Endothelial cell of umbilical vein (primary cell): ENCODE measurements around the gene IRF2BPL. TPM values are rescaled to one million over a fixed set of nuclear protein-coding genes. Genes with fewer than 3 reads are reported as not detected.

Experiments
- BruUV-seq: library from RNA; stranded (reverse); fragments of 400-500 nt; replicated peaks from 2 replicates; lab custom pipeline; 2021; lab: Mats Ljungman, UMichigan
- CTCF ChIA-PET: fragments of 300-600, 350-600 bp; sonication (Branson Sonifier 250); formaldehyde crosslinking; loops from one replicate; lab custom pipeline; 2021; ENCODE audit warnings: antibody characterized with exemption, inconsistent platforms; lab: Charles Lee
- POLR2A ChIA-PET: fragments of 300-600, 350-600 bp; sonication (Branson Sonifier 250); formaldehyde crosslinking; loops from one replicate; lab custom pipeline; 2021; ENCODE audit warnings: antibody characterized with exemption, inconsistent platforms; lab: Charles Lee
- DNase-seq: peaks from one replicate; pipeline ENCODE4 v3.0.0-alpha.2; 2011; ENCODE audit warnings: low read depth, low spot score
- FAIRE-seq: peaks from 2 replicates; lab custom pipeline; 2011; peaks lifted over from hg19 to GRCh38; lab: Jason Lieb, UNC
- H2AFZ ChIP-seq: 2 replicates; pipeline ENCODE4 v1.6.0; 2012; ENCODE audit warnings: low read depth, low read length, control low read depth, inconsistent platforms
- H3K27ac ChIP-seq: 2 replicates; pipeline ENCODE4 v1.5.1; 2011; ENCODE audit warnings: low read depth, mild to moderate bottlenecking, control low read depth, low read length, moderate library complexity; ENCODE audit not compliant: insufficient read depth
- H3K27me3 ChIP-seq, 2 experiments: 2 replicates each; pipeline versions ENCODE4 v1.6.0 to v1.6.1; 2011; ENCODE audit warnings: low read length in 2 of 2, mixed read lengths in 1 of 2; ENCODE audit not compliant: control insufficient read depth in 2 of 2, insufficient read depth in 2 of 2
- H3K36me3 ChIP-seq, 2 experiments: 2 replicates in 1 of 2; 3 replicates in 1 of 2; pipeline ENCODE4 v1.5.1; 2011; ENCODE audit warnings: low read length in 2 of 2, mild to moderate bottlenecking in 1 of 2, moderate library complexity in 1 of 2; ENCODE audit not compliant: control insufficient read depth in 2 of 2, insufficient read depth in 2 of 2; ENCODE audit errors: extremely low read depth in 1 of 2
- H3K4me1 ChIP-seq: 3 replicates; pipeline ENCODE4 v1.5.1; 2011; ENCODE audit warnings: mild to moderate bottlenecking, low read length; ENCODE audit not compliant: control insufficient read depth, insufficient read depth; ENCODE audit errors: extremely low read depth
- H3K4me2 ChIP-seq: 2 replicates; pipeline ENCODE4 v1.6.1; 2011; ENCODE audit warnings: low read length, control low read depth, mixed read lengths; ENCODE audit not compliant: insufficient read depth
- H3K4me3 ChIP-seq, 3 experiments: fragments of 200-600 bp in 1 of 3; sonication (generic), shearing (Covaris generic) in 1 of 3; replicated peaks in 1 of 3; 2 replicates each; pipeline ENCODE4 v1.5.1; 2011 to 2016; ENCODE audit warnings: control low read depth in 3 of 3, low read length in 3 of 3, mild to moderate bottlenecking in 2 of 3, inconsistent platforms in 1 of 3, low read depth in 1 of 3, moderate library complexity in 1 of 3; ENCODE audit not compliant: insufficient read depth in 1 of 3
- H3K79me2 ChIP-seq: 2 replicates; pipeline ENCODE4 v1.6.0; 2012; ENCODE audit warnings: low read length, inconsistent platforms; ENCODE audit not compliant: control insufficient read depth, insufficient read depth
- H3K9ac ChIP-seq: replicated peaks from 2 replicates; pipeline ENCODE3; 2011; ENCODE audit warnings: low read length, control low read depth; ENCODE audit not compliant: insufficient read depth; ENCODE audit errors: extremely low read depth
- H3K9me1 ChIP-seq: replicated peaks from 3 replicates; pipeline ENCODE4 v1.6.0; 2011; ENCODE audit warnings: mild to moderate bottlenecking, low read length; ENCODE audit not compliant: control insufficient read depth, insufficient read depth; ENCODE audit errors: extremely low read depth
- H3K9me3 ChIP-seq: replicated peaks from 2 replicates; pipeline ENCODE4 v1.5.1; 2012; ENCODE audit warnings: low read length, inconsistent platforms; ENCODE audit not compliant: control insufficient read depth, insufficient read depth
- H4K20me1 ChIP-seq: replicated peaks from 2 replicates; pipeline ENCODE3; 2011; ENCODE audit warnings: mild to moderate bottlenecking, low read length; ENCODE audit not compliant: control insufficient read depth, insufficient read depth; ENCODE audit errors: extremely low read depth
- CTCF ChIP-seq, 2 donors: IDR thresholded peaks; 1 replicate in 1 of 2; 2 replicates in 1 of 2; pipeline ENCODE4 v1.5.1; 2011; ENCODE audit warnings: low read length in 2 of 2, mild to moderate bottlenecking in 2 of 2, moderate library complexity in 2 of 2, control low read depth in 1 of 2, inconsistent platforms in 1 of 2, low read depth in 1 of 2; ENCODE audit not compliant: insufficient read depth in 1 of 2; ENCODE audit errors: extremely low read depth in 1 of 2
- EZH2 ChIP-seq: IDR thresholded peaks from 2 replicates; pipeline ENCODE4 v1.6.1; 2012; ENCODE audit warnings: borderline replicate concordance, low read depth, mild to moderate bottlenecking, moderate library complexity, low read length, inconsistent platforms; ENCODE audit not compliant: severe bottlenecking
- FOS ChIP-seq: IDR thresholded peaks from 2 replicates; pipeline ENCODE4 v1.6.1; 2011; ENCODE audit warnings: mild to moderate bottlenecking, low read length, moderate library complexity, borderline replicate concordance; ENCODE audit not compliant: insufficient read depth
- GATA2 ChIP-seq: IDR thresholded peaks from 2 replicates; pipeline ENCODE4 v1.7.0; 2011; ENCODE audit warnings: low read depth, mild to moderate bottlenecking, moderate library complexity, mixed read lengths, low read length; ENCODE audit not compliant: insufficient read length, insufficient read depth
- JUN ChIP-seq: IDR thresholded peaks from 2 replicates; pipeline ENCODE4 v1.6.1; 2011; ENCODE audit warnings: borderline replicate concordance, low read depth; ENCODE audit not compliant: insufficient read length, insufficient read depth
- MAX ChIP-seq: IDR thresholded peaks from 2 replicates; pipeline ENCODE4 v1.6.1; 2011; ENCODE audit not compliant: insufficient read depth, insufficient read length
- MYC ChIP-seq: IDR thresholded peaks from one replicate; pipeline ENCODE4 v1.6.1; 2011; ENCODE audit warnings: mild to moderate bottlenecking, low read depth, low read length
- POLR2A ChIP-seq: IDR thresholded peaks from 2 replicates; pipeline ENCODE4 v1.6.1; 2012; ENCODE audit warnings: low read depth, mild to moderate bottlenecking, control low read depth, low read length
- POLR2AphosphoS5 ChIP-seq: IDR thresholded peaks from 2 replicates; pipeline ENCODE4 v1.6.1; 2012; ENCODE audit warnings: low read depth, mild to moderate bottlenecking, control low read depth, low read length, moderate library complexity; ENCODE audit not compliant: insufficient read depth
- dilution Hi-C: fragments of 300-500 bp; cut with MboI; formaldehyde crosslinking; loops from one replicate; pipeline ENCODE4 v1.15.0; 2019; ENCODE audit warnings: low sequenced_read_pairs; ENCODE audit not compliant: extremely low pct_ligation_motif_present
- intact Hi-C: fragments of 100-400 bp; cut with micrococcal nuclease; formaldehyde crosslinking; loops from one replicate; pipeline ENCODE4 v1.10.0; 2022
- polyA plus RNA-seq, 4 experiments: library from polyadenylated mRNA; depleted of rRNA in 3 of 4; stranded (reverse) in 3 of 4; unstranded in 1 of 4; fragments of >200 nt; gene quantifications; 2 replicates each; pipeline versions ENCODE4 v1.2.1 to v1.2.3, GENCODE V29; 2011 to 2012; ENCODE audit warnings: missing spikeins in 1 of 4
- total RNA-seq: library from RNA; stranded (reverse); gene quantifications from 2 replicates; pipeline ENCODE4 v1.2.3, GENCODE V29; 2021

Gene IRF2BPL
- total and polyA plus RNA-seq, 2 donors (not counting 3 experiments of a cell fraction or from before 2014, with no cell fraction given), result 9.3 to 23.3 TPM

GRCh38 chr14:77068517-77069200, 40.2 kb upstream of the IRF2BPL start:
- ChIA-PET POLR2A (no interaction called here), CTCF (interaction anchor here (0.6 to 11.8 kb wide), 29 partner anchors 9 to 195 kb away, joined by 3 to 450 read pairs (median 4); partner anchors contain the start of gene IRF2BPL)
- Histone ChIP-seq H3K4me3 (no peak overlapping the region), H3K27me3 (peaks cover 0 to 2% of the 10 kb centered on the region in 2 experiments), H3K27ac (no peak overlapping the region), H3K79me2 (no peaks in the 10 kb centered on the region), H3K9ac (no peak overlapping the region), H3K36me3 (no peaks in the 10 kb centered on the region), H3K9me3 (no peaks in the 10 kb centered on the region), H2AFZ (no peak overlapping the region), H3K9me1 (no peaks in the 10 kb centered on the region), H3K4me1 (no peaks in the 10 kb centered on the region), H3K4me2 (no peak overlapping the region), H4K20me1 (no peaks in the 10 kb centered on the region)
- intact Hi-C loops (loop anchor here (1.0 kb wide), 3 partner anchors 9 to 155 kb away; no protein-coding TSS in a partner anchor), dilution Hi-C loops (no loop called here)
- TF ChIP-seq POLR2AphosphoS5, result no peak
- TF ChIP-seq EZH2, result no peak
- no peak for TF ChIP-seq MAX
- no peak for TF ChIP-seq JUN
- TF ChIP-seq CTCF (IDR thresholded peaks at IDR 0.05; ENCODE audit: extremely low read depth in 1 of 2, insufficient read depth in 1 of 2, low read depth in 1 of 2, low read length in 2 of 2), result no peak
- TF ChIP-seq FOS, result no peak
- TF ChIP-seq MYC, result no peak
- no peak for TF ChIP-seq POLR2A
- TF ChIP-seq GATA2, result no peak
- no TSS peak for BruUV-seq
- DNase-seq (no peak), FAIRE-seq (peak; percentile 12)
